ENCODE measurements around the gene ZCCHC10.
A peak's percentile ranks its signal among the peaks of the same experiment; 100 is the strongest.
"Not testable (repeated sequence)": the region's sequence is repeated elsewhere in the genome, so short reads cannot be mapped to it uniquely, and the experiment has no call there.

The ZCCHC10 gene

DNA sequence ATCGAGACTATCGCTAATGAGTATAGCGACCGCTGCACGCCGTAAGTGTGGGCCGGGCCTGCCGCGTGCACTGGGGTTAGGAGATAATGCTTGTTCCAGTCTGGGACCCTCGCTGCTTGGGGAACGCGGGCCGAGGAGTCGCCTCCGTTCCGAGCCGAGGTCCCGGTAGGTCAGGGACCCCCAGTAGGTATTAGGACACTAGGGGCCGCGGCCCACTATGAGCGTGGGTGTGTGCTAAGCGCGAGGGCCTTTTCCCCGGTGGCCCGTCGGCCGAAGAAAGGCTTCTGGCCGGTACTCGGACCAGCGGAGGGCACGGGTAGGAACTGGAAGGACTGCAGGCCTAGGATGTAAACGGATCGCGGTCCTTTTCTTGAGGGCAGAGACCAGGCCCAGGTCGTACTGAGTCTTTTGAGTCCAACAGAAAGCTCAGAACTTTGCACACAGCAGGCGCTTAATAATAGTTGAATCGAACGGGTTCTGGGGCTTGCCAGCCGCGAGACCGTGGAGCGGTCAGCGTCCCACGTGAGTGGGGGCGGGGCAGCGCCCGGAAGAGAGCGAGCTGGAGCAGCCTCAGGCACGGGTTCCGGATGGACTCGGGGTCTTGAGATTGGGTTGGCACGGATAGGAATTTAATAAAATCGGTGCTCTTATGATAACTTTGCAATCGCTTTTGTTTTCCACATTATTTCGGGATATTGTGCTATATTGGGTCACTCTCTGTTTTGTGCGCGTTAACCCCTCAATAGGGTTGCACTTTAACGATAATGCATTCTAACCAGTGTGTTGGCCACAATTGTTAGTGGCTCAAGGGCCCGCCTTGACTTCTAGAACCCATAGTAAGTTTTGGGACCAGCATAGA is 26.2 kb upstream of the ZCCHC10 start:
- DNase-seq (ENCODE audit: low spot score in 2 of 2), result peak in 1 of 2 donors; percentile 13
- no peaks in the 10 kb centered on the region for H3K27me3 Mint-ChIP-seq
- H3K4me3 Mint-ChIP-seq, result peak overlapping the region; percentile 91
- peaks cover 48% of the 10 kb centered on the region for H3K4me1 Mint-ChIP-seq
- peaks cover 24% of the 10 kb centered on the region for H3K36me3 Mint-ChIP-seq (ENCODE audit: insufficient read depth)
- peak; percentile 38 for ATAC-seq (replicated peaks; ENCODE audit: extremely low read depth, poor library complexity, severe bottlenecking)
- H3K9me3 Mint-ChIP-seq, result no peaks in the 10 kb centered on the region
- H3K27ac Mint-ChIP-seq (ENCODE audit: low read depth), result peak overlapping the region; percentile 97

DNA sequence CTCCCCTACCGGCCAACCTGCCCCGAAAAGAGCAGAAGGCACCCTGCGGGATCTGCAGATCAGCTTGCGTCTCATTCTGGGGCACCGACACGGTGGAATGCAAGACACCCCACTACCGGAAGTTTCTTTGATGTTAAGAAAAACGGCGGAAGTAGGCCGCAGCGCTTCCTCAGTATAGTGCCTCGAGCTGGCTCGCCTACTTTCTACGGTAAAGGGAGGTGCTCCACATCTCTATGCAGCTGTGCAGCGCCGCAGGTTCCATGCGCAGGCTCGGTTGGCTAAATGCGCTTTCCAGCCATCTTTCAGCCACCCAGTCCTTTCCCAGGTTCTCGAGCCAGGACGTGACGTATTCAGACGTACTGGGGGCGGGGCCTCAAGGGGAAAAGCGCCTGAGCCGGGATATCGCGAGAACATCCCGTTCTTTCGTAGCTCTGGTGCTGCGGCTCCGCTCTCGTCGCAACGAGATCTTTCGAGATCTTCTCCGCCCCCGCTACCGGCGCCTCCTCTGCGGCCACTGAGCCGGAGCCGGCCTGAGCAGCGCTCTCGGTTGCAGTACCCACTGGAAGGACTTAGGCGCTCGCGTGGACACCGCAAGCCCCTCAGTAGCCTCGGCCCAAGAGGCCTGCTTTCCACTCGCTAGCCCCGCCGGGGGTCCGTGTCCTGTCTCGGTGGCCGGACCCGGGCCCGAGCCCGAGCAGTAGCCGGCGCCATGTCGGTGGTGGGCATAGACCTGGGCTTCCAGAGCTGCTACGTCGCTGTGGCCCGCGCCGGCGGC is 25.4 kb upstream of the ZCCHC10 start, which contains the start of gene HSPA4:
HSPA4 (plus strand) TSS at position 472 of the 775 bp plus-strand sequence; CDS start at position 710, 238 bp downstream.
- peaks cover 46% of the 10 kb centered on the region for H3K4me1 Mint-ChIP-seq

DNA sequence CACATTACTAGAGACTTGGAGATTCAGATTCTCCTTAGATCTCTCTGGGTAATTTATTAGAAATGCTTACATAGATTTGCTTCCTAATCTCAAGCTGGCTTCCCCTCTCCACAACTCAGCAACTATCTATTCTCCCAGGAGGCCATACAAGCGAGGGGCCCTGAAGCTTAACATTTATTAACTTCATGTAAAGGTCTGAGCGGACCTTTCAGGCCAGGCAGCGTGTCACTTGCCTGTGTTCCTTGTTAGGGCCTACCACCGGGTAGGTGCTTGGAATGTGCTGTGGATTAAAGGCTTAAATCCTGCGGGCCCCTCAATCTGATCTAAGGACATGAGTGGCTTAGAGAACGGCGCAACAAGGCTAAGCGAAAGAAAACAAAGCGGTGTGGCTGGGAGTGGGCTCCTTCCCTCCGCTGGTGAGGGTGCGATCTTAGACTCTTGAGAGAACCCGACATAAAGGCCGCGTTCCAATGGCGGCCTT is 24.8 kb upstream of the ZCCHC10 start:
- no peaks in the 10 kb centered on the region for H3K27me3 Mint-ChIP-seq
- DNase-seq (ENCODE audit: low spot score in 2 of 2) (no peak), ATAC-seq (replicated peaks; ENCODE audit: extremely low read depth, poor library complexity, severe bottlenecking) (no peak)
- H3K4me3 Mint-ChIP-seq, result peak overlapping the region; percentile 91
- peaks cover 24% of the 10 kb centered on the region for H3K36me3 Mint-ChIP-seq (ENCODE audit: insufficient read depth)
- no peaks in the 10 kb centered on the region for H3K9me3 Mint-ChIP-seq
- peak overlapping the region; percentile 97 for H3K27ac Mint-ChIP-seq (ENCODE audit: low read depth)
- H3K4me1 Mint-ChIP-seq, result peaks cover 46% of the 10 kb centered on the region

More for the DNA sequence above, 25.4 kb upstream of the ZCCHC10 start, which contains the start of gene HSPA4:
- peak; percentile 92 to 97 for DNase-seq (ENCODE audit: low spot score in 2 of 2)
- Mint-ChIP-seq H3K36me3 (ENCODE audit: insufficient read depth) (peaks cover 24% of the 10 kb centered on the region), H3K9me3 (no peaks in the 10 kb centered on the region), H3K27me3 (no peaks in the 10 kb centered on the region), H3K4me3 (peak within 1 kb of the TSS; percentile 91), H3K27ac (ENCODE audit: low read depth) (peak within 1 kb of the TSS; percentile 97)
- ATAC-seq (replicated peaks; ENCODE audit: extremely low read depth, poor library complexity, severe bottlenecking), result peak; percentile 85

DNA sequence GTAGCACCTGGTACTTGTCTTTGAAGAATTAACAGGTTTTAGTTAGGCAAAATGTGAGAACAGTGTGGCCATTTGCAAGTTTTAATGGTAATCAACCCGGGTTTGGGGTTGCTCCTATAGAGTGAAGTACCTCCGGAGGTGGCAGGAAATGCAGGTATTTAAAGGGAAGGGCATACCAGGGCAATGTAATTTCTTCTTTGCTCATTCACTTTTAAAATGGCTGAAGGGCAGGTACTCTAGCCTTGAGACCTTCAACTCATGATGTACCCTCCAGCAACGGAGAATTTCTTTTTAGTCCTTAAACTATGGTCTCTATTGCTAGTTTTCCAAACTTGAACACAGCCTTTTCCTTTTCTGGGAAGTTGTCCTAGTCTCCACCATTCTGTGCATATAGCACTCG is 24.2 kb upstream of the ZCCHC10 start:
- ATAC-seq (replicated peaks; ENCODE audit: extremely low read depth, poor library complexity, severe bottlenecking) (no peak), DNase-seq (ENCODE audit: low spot score in 2 of 2) (no peak)
- H3K27ac Mint-ChIP-seq (ENCODE audit: low read depth), result peak overlapping the region; percentile 97
- peaks cover 24% of the 10 kb centered on the region for H3K36me3 Mint-ChIP-seq (ENCODE audit: insufficient read depth)
- H3K4me3 Mint-ChIP-seq, result peak overlapping the region; percentile 91
- H3K9me3 Mint-ChIP-seq, result no peaks in the 10 kb centered on the region
- H3K4me1 Mint-ChIP-seq, result peaks cover 40% of the 10 kb centered on the region
- H3K27me3 Mint-ChIP-seq, result no peaks in the 10 kb centered on the region

DNA sequence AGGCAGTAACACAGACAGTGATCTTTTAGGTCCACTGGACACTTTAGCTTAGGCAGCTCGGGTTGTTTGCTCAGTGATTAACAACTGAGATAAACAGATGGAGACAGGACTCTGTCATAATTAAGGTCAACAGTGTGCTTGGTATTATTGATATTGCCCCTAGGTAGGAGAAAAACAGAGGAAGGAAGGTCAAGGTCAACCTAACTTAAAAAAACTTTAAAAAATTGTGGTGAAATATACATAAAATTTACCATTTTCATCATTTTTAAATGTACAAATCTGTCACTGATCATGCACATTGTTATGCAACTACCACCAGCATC is 23.3 kb upstream of the ZCCHC10 start:
- H3K4me1 Mint-ChIP-seq, result peaks cover 32% of the 10 kb centered on the region
- no peaks in the 10 kb centered on the region for H3K27me3 Mint-ChIP-seq
- H3K36me3 Mint-ChIP-seq (ENCODE audit: insufficient read depth), result peaks cover 20% of the 10 kb centered on the region
- no peak for DNase-seq (ENCODE audit: low spot score in 2 of 2)
- no peak overlapping the region for H3K4me3 Mint-ChIP-seq
- H3K9me3 Mint-ChIP-seq, result no peaks in the 10 kb centered on the region
- H3K27ac Mint-ChIP-seq (ENCODE audit: low read depth), result no peak overlapping the region
- no peak for ATAC-seq (replicated peaks; ENCODE audit: extremely low read depth, poor library complexity, severe bottlenecking)

DNA sequence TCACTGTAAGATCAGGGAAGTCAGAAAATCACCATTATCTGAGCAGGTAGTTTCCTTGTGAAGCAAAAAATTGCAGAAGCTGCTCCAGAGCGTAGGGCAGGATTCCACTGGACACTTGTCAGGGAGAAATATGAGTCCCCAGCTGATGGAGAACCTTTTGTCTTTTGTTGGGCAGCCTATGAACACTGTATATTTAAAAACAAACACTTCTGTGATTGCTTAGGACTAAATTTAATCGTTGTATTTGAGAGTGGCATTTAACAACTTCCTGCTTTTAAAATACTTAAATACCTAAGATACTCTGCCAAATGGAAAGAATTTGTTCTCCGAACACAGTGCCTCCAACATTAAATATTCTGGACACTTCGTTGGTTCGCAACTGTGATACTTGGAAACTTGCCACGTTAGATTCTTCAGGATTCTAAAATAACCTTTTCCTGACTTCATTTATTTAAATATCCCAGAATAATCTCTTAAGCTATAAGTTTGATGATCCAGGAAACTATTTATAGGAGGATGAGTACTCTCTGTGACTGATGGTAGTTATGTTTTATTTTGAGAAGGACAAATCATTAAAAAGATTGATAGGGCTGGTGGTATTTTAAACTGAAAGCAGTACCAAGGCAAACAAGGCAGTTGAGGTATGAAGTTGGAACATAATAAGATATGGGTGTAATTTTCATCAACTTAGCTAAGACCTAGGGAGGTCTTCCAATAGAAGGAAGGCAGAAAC is 22.8 kb upstream of the ZCCHC10 start:
- H3K27ac Mint-ChIP-seq (ENCODE audit: low read depth), result no peak overlapping the region
- DNase-seq (ENCODE audit: low spot score in 2 of 2) (no peak), ATAC-seq (replicated peaks; ENCODE audit: extremely low read depth, poor library complexity, severe bottlenecking) (no peak)
- no peak overlapping the region for H3K4me3 Mint-ChIP-seq
- H3K9me3 Mint-ChIP-seq, result no peaks in the 10 kb centered on the region
- no peaks in the 10 kb centered on the region for H3K27me3 Mint-ChIP-seq
- H3K36me3 Mint-ChIP-seq (ENCODE audit: insufficient read depth), result peaks cover 20% of the 10 kb centered on the region
- peaks cover 29% of the 10 kb centered on the region for H3K4me1 Mint-ChIP-seq

DNA sequence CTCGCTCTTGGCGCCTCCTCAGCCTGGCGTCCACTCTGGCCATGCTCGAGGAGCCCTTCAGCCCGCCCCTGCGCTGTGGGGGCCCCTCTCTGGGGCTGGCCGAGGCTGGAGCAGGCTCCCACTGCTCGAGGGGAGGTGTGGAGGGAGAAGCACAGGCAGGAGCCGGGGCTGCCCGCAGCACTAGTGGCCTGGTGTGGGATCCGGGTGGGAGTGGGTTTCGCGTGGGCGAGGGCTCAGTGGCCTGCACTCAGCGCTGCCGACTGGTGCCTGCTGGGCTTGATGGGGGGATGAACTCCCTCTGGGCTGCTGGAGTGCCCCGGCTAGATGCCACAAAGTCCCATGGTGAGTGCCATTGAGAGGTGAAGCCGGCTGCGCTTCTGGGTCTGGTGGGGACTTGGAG is 21.1 kb upstream of the ZCCHC10 start:
- Mint-ChIP-seq H3K36me3 (ENCODE audit: insufficient read depth) (peaks cover 17% of the 10 kb centered on the region), H3K4me3 (no peak overlapping the region), H3K4me1 (peaks cover 21% of the 10 kb centered on the region), H3K27ac (ENCODE audit: low read depth) (no peak overlapping the region), H3K27me3 (no peaks in the 10 kb centered on the region), H3K9me3 (no peaks in the 10 kb centered on the region)
- DNase-seq (ENCODE audit: low spot score in 2 of 2) (no peak), ATAC-seq (replicated peaks; ENCODE audit: extremely low read depth, poor library complexity, severe bottlenecking) (no peak)

DNA sequence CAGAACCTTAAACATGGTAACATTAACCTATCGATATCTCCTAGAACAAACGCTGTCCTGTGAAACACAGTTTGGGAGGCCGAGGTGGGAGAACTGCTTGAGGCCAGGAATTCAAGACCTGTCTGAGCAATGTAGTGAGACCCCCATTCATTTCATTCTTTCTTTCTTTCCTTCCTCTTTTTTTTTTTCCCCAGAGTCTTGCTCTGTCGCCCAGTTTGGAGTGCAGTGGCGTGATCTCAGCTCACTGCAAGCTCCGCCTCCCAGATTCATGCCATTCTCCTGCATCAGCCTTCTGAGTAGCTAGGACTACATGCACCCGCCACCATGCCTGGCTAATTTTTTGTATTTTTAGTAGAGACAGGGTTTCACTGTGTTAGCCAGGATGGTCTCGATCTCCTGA is 20.2 kb upstream of the ZCCHC10 start:
- peaks cover 19% of the 10 kb centered on the region for H3K4me1 Mint-ChIP-seq
- DNase-seq (ENCODE audit: low spot score in 2 of 2); H3K36me3 Mint-ChIP-seq (ENCODE audit: insufficient read depth); H3K27ac Mint-ChIP-seq (ENCODE audit: low read depth); H3K9me3 Mint-ChIP-seq; ATAC-seq (replicated peaks; ENCODE audit: extremely low read depth, poor library complexity, severe bottlenecking); H3K4me3 Mint-ChIP-seq; H3K27me3 Mint-ChIP-seq: not testable (repeated sequence)

DNA sequence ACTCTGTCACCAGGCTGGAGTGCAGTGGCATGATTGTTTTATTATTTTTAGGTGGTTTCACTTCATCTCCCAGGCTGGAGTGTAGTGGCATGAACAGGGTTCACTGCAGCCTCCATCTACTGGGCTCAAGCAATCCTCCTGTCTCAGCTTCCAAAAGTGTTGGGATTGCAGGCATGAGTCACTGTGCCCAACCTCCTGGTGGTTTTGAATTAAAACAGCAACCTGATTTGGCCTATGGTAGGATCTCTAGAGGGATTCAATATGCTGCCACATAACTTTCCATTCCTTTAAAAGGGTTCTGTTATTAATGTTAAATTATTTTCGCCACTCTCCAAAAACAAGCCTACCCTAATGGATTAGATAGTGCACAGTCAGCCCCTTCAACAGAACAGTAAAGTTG is 15.6 kb upstream of the ZCCHC10 start:
- H3K9me3 Mint-ChIP-seq, result no peaks in the 10 kb centered on the region
- H3K4me1 Mint-ChIP-seq, result peaks cover 3% of the 10 kb centered on the region
- no peak for DNase-seq (ENCODE audit: low spot score in 2 of 2)
- H3K36me3 Mint-ChIP-seq (ENCODE audit: insufficient read depth), result peaks cover 3% of the 10 kb centered on the region
- no peak overlapping the region for H3K27ac Mint-ChIP-seq (ENCODE audit: low read depth)
- no peak overlapping the region for H3K4me3 Mint-ChIP-seq
- no peak for ATAC-seq (replicated peaks; ENCODE audit: extremely low read depth, poor library complexity, severe bottlenecking)
- H3K27me3 Mint-ChIP-seq, result no peaks in the 10 kb centered on the region

DNA sequence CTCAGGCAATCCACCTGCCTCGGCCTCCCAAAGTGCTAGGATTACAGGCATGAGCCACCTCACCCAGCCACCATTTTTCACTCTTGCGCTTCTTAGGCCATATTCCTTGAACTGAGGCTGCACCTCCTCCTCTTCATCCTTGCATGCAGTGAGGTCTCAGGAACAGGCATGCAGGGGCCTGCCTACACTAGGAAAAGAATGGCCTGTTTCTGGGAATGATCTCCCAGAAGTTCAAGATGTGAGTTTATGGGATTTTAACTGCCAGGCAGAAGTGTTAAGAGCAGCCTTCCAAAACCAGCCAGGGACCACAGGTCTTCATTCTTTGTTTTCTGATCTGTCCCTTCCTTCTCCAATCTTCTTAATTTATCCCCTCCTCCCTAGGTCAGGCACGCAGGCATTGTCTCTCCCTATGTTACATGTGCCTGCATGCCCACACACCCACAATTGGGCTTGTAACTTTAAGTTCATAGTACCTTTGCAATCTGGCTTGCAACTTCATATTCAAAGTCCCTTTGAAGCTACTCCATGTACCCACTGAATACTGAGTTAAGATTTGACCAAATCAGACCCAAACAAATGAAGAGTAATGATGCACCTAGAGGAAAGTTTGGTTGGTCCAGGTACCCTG is 14.9 kb upstream of the ZCCHC10 start:
- no peak for ATAC-seq (replicated peaks; ENCODE audit: extremely low read depth, poor library complexity, severe bottlenecking)
- no peaks in the 10 kb centered on the region for H3K4me1 Mint-ChIP-seq

DNA sequence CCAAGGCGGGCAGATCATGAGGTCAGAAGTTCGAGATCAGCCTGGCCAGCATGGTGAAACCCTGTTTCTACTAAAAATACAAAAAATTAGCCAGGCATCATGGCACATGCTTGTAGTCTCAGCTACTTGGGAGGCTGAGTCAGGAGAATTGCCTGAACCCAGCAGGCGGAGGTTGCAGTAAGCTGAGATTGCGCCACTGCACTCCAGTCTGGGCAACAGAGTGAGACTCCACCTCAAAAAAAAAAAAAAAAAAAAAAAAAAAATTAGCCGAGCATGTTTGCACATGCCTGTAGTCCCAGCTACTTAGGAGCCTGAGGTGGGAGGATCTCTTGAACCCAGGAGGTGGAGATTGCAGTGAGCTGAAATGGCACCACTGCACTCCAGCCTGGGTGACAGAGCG is 10.3 kb upstream of the ZCCHC10 start:
- ATAC-seq (replicated peaks; ENCODE audit: extremely low read depth, poor library complexity, severe bottlenecking); H3K4me3 Mint-ChIP-seq; H3K36me3 Mint-ChIP-seq (ENCODE audit: insufficient read depth); H3K4me1 Mint-ChIP-seq; H3K27ac Mint-ChIP-seq (ENCODE audit: low read depth); H3K9me3 Mint-ChIP-seq; H3K27me3 Mint-ChIP-seq; DNase-seq (ENCODE audit: low spot score in 2 of 2): not testable (repeated sequence)

More for the DNA sequence above, 14.9 kb upstream of the ZCCHC10 start:
- Mint-ChIP-seq H3K9me3 (no peaks in the 10 kb centered on the region), H3K4me3 (no peak overlapping the region), H3K27ac (ENCODE audit: low read depth) (no peak overlapping the region), H3K27me3 (no peaks in the 10 kb centered on the region), H3K36me3 (ENCODE audit: insufficient read depth) (peaks cover 3% of the 10 kb centered on the region)
- no peak for DNase-seq (ENCODE audit: low spot score in 2 of 2)

DNA sequence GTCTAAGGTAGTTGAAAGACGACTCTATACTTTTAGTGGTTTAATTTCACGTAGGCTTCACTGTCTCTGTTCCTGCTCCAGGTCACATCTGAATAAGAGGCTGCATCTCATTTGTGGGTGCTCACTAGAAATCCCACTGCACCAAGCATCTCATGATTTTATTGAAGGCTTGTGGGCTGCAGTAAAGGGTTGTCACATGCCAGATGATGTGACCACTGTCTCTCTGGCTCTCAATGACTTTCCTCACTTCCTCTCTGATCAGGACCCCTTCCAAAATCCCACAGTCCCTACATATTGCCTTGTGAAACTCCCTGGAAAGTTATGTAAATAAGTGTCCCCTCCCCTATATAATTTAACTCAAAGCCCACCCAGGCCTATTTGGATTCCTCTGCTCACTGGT is 8.9 kb upstream of the ZCCHC10 start:
- peaks cover 10% of the 10 kb centered on the region for H3K4me1 Mint-ChIP-seq
- H3K36me3 Mint-ChIP-seq (ENCODE audit: insufficient read depth), result no peaks in the 10 kb centered on the region
- H3K27ac Mint-ChIP-seq (ENCODE audit: low read depth), result no peak overlapping the region
- no peak for DNase-seq (ENCODE audit: low spot score in 2 of 2)
- no peaks in the 10 kb centered on the region for H3K9me3 Mint-ChIP-seq
- ATAC-seq (replicated peaks; ENCODE audit: extremely low read depth, poor library complexity, severe bottlenecking), result no peak
- no peaks in the 10 kb centered on the region for H3K27me3 Mint-ChIP-seq
- no peak overlapping the region for H3K4me3 Mint-ChIP-seq

Measured in central memory CD8-positive, alpha-beta T cell (primary cell).